Activated naive CD8-positive, alpha-beta T cell treated with anti-CD3 and anti-CD28 coated beads, Interleukin-2, amount 10 ng/mL, durations not matched to agents 7 days and 5 days (primary cell): ENCODE data around the gene DUSP22. TPM values are rescaled to one million over a fixed set of nuclear protein-coding genes. Genes with fewer than 3 reads are reported as not detected.
A peak's percentile ranks its signal among the peaks of the same experiment; 100 is the strongest.
"Not testable (repeated sequence)": the region's sequence is repeated elsewhere in the genome, so short reads cannot be mapped to it uniquely, and the experiment has no call there.

Source experiments
- ATAC-seq: fragments of 150-1000 bp; cut with Tn5 transposase; one replicate; pipeline ENCODE4 v1.10.0; 2021; ENCODE audit warnings: low read depth, moderate library complexity
- POLR2A ChIA-PET: fragments of 350-600 bp; sonication (Branson Sonifier 250); formaldehyde crosslinking; loops from one replicate; lab custom pipeline; 2021; ENCODE audit warnings: antibody characterized with exemption; lab: Charles Lee
- DNase-seq: peaks from one replicate; pipeline ENCODE4 v3.0.0; 2021
- H3K27ac Mint-ChIP-seq: one replicate; pipeline ENCODE4 v1.8.0; 2022; ENCODE audit warnings: mild to moderate bottlenecking, mixed read lengths
- H3K27me3 Mint-ChIP-seq: one replicate; pipeline ENCODE4 v1.8.0; 2022; ENCODE audit warnings: mild to moderate bottlenecking, moderate library complexity, mixed read lengths
- H3K36me3 Mint-ChIP-seq: one replicate; pipeline ENCODE4 v1.8.0; 2021; ENCODE audit warnings: mild to moderate bottlenecking, mixed read lengths
- H3K4me1 Mint-ChIP-seq: one replicate; pipeline ENCODE4 v1.8.0; 2021; ENCODE audit warnings: mixed read lengths
- H3K4me3 Mint-ChIP-seq: one replicate; pipeline ENCODE4 v1.8.0; 2022; ENCODE audit warnings: mild to moderate bottlenecking, moderate library complexity, mixed read lengths
- H3K9me3 Mint-ChIP-seq: one replicate; pipeline ENCODE4 v1.8.0; 2021; ENCODE audit warnings: mixed read lengths
- total RNA-seq, 2 experiments: library from RNA; stranded (reverse); gene quantifications; one replicate each; pipeline ENCODE4 v1.2.3, GENCODE V29; 2021

DUSP22 gene
- total RNA-seq, 2 experiments from 2014 or later = 49.1 to 50.4 TPM

- DNase-seq (no peak), ATAC-seq (no peak)
- H3K4me3 Mint-ChIP-seq = no peak overlapping the region
- H3K9me3 Mint-ChIP-seq = no peaks in the 10 kb centered on the region
- H3K27me3 Mint-ChIP-seq = no peaks in the 10 kb centered on the region
- peaks cover 9% of the 10 kb centered on the region for H3K36me3 Mint-ChIP-seq
- H3K27ac Mint-ChIP-seq = no peak overlapping the region
- peaks cover 23% of the 10 kb centered on the region for H3K4me1 Mint-ChIP-seq
- POLR2A ChIA-PET = interaction anchor here (1.1 kb wide), 1 partner anchor 109 kb away, joined by 3 read pairs; the partner anchor contains the start of gene IRF4
Observed at GRCh38 chr6:282867-283416, 9.3 kb upstream of the DUSP22 start.

- H3K27ac Mint-ChIP-seq = peak overlapping the region; percentile 82
- H3K9me3 Mint-ChIP-seq = no peaks in the 10 kb centered on the region
- DNase-seq = no peak
- POLR2A ChIA-PET = interaction anchor here (0.8 to 1.5 kb wide), 3 partner anchors 18 to 108 kb away, joined by 4 to 5 read pairs (median 5); no protein-coding TSS in a partner anchor
- peaks cover 9% of the 10 kb centered on the region for H3K36me3 Mint-ChIP-seq
- ATAC-seq = no peak
- H3K4me3 Mint-ChIP-seq = no peak overlapping the region
- H3K4me1 Mint-ChIP-seq = peaks cover 25% of the 10 kb centered on the region
- H3K27me3 Mint-ChIP-seq = no peaks in the 10 kb centered on the region
Observed at GRCh38 chr6:284486-284885, 7.8 kb upstream of the DUSP22 start.

- H3K4me3 Mint-ChIP-seq = peak overlapping the region; percentile 47
- H3K27ac Mint-ChIP-seq = peak overlapping the region; percentile 82
Observed at GRCh38 chr6:285030-285771, 7.1 kb upstream of the DUSP22 start.

GRCh38 chr6:285902-286301 is 6.4 kb upstream of the DUSP22 start:
- not testable (repeated sequence) for DNase-seq, H3K27me3 Mint-ChIP-seq, ATAC-seq, H3K9me3 Mint-ChIP-seq
- Mint-ChIP-seq H3K4me1 (peaks cover 31% of the 10 kb centered on the region), H3K4me3 (peak overlapping the region; percentile 41), H3K27ac (peak overlapping the region; percentile 82), H3K36me3 (peaks cover 15% of the 10 kb centered on the region)
- POLR2A ChIA-PET = interaction anchor here (0.8 to 1.5 kb wide), 4 partner anchors 15 to 106 kb away, joined by 3 to 5 read pairs (median 4); no protein-coding TSS in a partner anchor

More at GRCh38 chr6:285030-285771, 7.1 kb upstream of the DUSP22 start:
- peak; percentile 57 for ATAC-seq
- Mint-ChIP-seq H3K36me3 (peaks cover 13% of the 10 kb centered on the region), H3K4me1 (peaks cover 26% of the 10 kb centered on the region), H3K27me3 (no peaks in the 10 kb centered on the region), H3K9me3 (no peaks in the 10 kb centered on the region)
- POLR2A ChIA-PET = interaction anchor here (0.7 to 1.5 kb wide), 6 partner anchors 8 to 107 kb away, joined by 3 to 6 read pairs (median 4); no protein-coding TSS in a partner anchor
- no peak for DNase-seq

- POLR2A ChIA-PET = interaction anchor here (0.9 kb wide), 2 partner anchors 62 to 105 kb away, joined by 3 read pairs; partner anchors contain the start of gene IRF4
- Mint-ChIP-seq H3K36me3 (peaks cover 15% of the 10 kb centered on the region), H3K4me1 (peaks cover 36% of the 10 kb centered on the region), H3K27me3 (no peaks in the 10 kb centered on the region), H3K9me3 (no peaks in the 10 kb centered on the region), H3K27ac (no peak overlapping the region), H3K4me3 (no peak overlapping the region)
- ATAC-seq = no peak
- DNase-seq = no peak
Observed at GRCh38 chr6:286681-287488, 5.4 kb upstream of the DUSP22 start.

GRCh38 chr6:287489-287860 is 4.8 kb upstream of the DUSP22 start:
- Mint-ChIP-seq H3K4me1 (peaks cover 36% of the 10 kb centered on the region), H3K9me3 (no peaks in the 10 kb centered on the region), H3K27me3 (no peaks in the 10 kb centered on the region), H3K4me3 (no peak overlapping the region), H3K36me3 (peaks cover 12% of the 10 kb centered on the region), H3K27ac (no peak overlapping the region)
- no peak for DNase-seq
- POLR2A ChIA-PET = interaction anchor here (0.9 kb wide), 1 partner anchor 104 kb away, joined by 3 read pairs; the partner anchor contains the start of gene IRF4
- no peak for ATAC-seq

GRCh38 chr6:288866-289265 is 3.4 kb upstream of the DUSP22 start:
- peaks cover 7% of the 10 kb centered on the region for H3K36me3 Mint-ChIP-seq
- ATAC-seq (no peak), DNase-seq (no peak)
- no peak overlapping the region for H3K4me3 Mint-ChIP-seq
- no peaks in the 10 kb centered on the region for H3K9me3 Mint-ChIP-seq
- no peak overlapping the region for H3K27ac Mint-ChIP-seq
- H3K4me1 Mint-ChIP-seq = peaks cover 41% of the 10 kb centered on the region
- H3K27me3 Mint-ChIP-seq = no peaks in the 10 kb centered on the region
- POLR2A ChIA-PET = no interaction called here

GRCh38 chr6:290111-290922 is 2.0 kb upstream of the DUSP22 start:
- H3K4me1 Mint-ChIP-seq = peaks cover 44% of the 10 kb centered on the region
- POLR2A ChIA-PET = interaction anchor here (0.9 kb wide), 1 partner anchor 100 kb away, joined by 4 read pairs; no protein-coding TSS in a partner anchor
- DNase-seq (no peak), ATAC-seq (no peak)
- peaks cover 5% of the 10 kb centered on the region for H3K36me3 Mint-ChIP-seq
- H3K27ac Mint-ChIP-seq = peak overlapping the region; percentile 61
- H3K9me3 Mint-ChIP-seq = no peaks in the 10 kb centered on the region
- H3K4me3 Mint-ChIP-seq = peak overlapping the region; percentile 49
- H3K27me3 Mint-ChIP-seq = no peaks in the 10 kb centered on the region

- POLR2A ChIA-PET = interaction anchor here (0.9 kb wide), 1 partner anchor 101 kb away, joined by 4 read pairs; no protein-coding TSS in a partner anchor
- ATAC-seq (no peak), DNase-seq (no peak)
- peaks cover 5% of the 10 kb centered on the region for H3K36me3 Mint-ChIP-seq
- peak overlapping the region; percentile 73 for H3K4me3 Mint-ChIP-seq
- H3K4me1 Mint-ChIP-seq = peaks cover 44% of the 10 kb centered on the region
- peak overlapping the region; percentile 75 for H3K27ac Mint-ChIP-seq
- no peaks in the 10 kb centered on the region for H3K27me3 Mint-ChIP-seq
- no peaks in the 10 kb centered on the region for H3K9me3 Mint-ChIP-seq
Observed at GRCh38 chr6:291204-291696, 1.0 kb upstream of the DUSP22 start.

- DNase-seq = peak; percentile 83
- H3K4me3 Mint-ChIP-seq = peak overlapping the region; percentile 91
- no peaks in the 10 kb centered on the region for H3K9me3 Mint-ChIP-seq
- H3K4me1 Mint-ChIP-seq = peaks cover 49% of the 10 kb centered on the region
- peak; percentile 41 for ATAC-seq
- POLR2A ChIA-PET = interaction anchor here (0.6 to 2.6 kb wide), 16 partner anchors 7 to 112 kb away, joined by 3 to 19 read pairs (median 4); partner anchors contain the start of gene IRF4
- H3K27me3 Mint-ChIP-seq = no peaks in the 10 kb centered on the region
- H3K27ac Mint-ChIP-seq = peak overlapping the region; percentile 91
- peaks cover 5% of the 10 kb centered on the region for H3K36me3 Mint-ChIP-seq
Observed at GRCh38 chr6:292506-293192, 362 bp downstream of the DUSP22 start.

- peak; percentile 60 for DNase-seq
- Mint-ChIP-seq H3K9me3 (no peaks in the 10 kb centered on the region), H3K4me3 (peak overlapping the region; percentile 91), H3K36me3 (peaks cover 5% of the 10 kb centered on the region), H3K4me1 (peaks cover 48% of the 10 kb centered on the region), H3K27me3 (no peaks in the 10 kb centered on the region), H3K27ac (peak overlapping the region; percentile 91)
- POLR2A ChIA-PET = interaction anchor here (0.6 to 2.6 kb wide), 19 partner anchors 8 to 294 kb away, joined by 3 to 19 read pairs (median 4); partner anchors contain the start of gene IRF4
- no peak for ATAC-seq
Observed at GRCh38 chr6:293193-294174, 1.2 kb downstream of the DUSP22 start.
